ENCODE data around the gene MLN. TPM values are rescaled to one million over a fixed set of nuclear protein-coding genes. Genes with fewer than 3 reads are reported as not detected.
A peak's percentile ranks its signal among the peaks of the same experiment; 100 is the strongest.

Gene MLN
- total and polyA plus RNA-seq, 5 experiments from 2014 or later, result not detected

GRCh38 chr6:33802186-33802958 lies 1.4 kb downstream of the MLN start:
- ATAC-seq (no peak), DNase-seq (no peak)
- H3K27me3 Mint-ChIP-seq, result peaks cover 6 to 65% (median 28%) of the 10 kb centered on the region in 5 donors
- H3K36me3 Mint-ChIP-seq, result no peaks in the 10 kb centered on the region
- peak overlapping the region in 2 of 10 donors; percentile 15 to 24 for H3K27ac Mint-ChIP-seq
- no peaks in the 10 kb centered on the region for H3K9me3 Mint-ChIP-seq
- POLR2A ChIA-PET, result no interaction called here
- H3K4me3 Mint-ChIP-seq, result no peak overlapping the region
- H3K4me1 Mint-ChIP-seq, result peaks cover 5 to 9% (median 8%) of the 10 kb centered on the region in 4 donors

GRCh38 chr6:33801611-33802010 lies 2.2 kb downstream of the MLN start:
- Mint-ChIP-seq H3K9me3 (no peaks in the 10 kb centered on the region), H3K36me3 (no peaks in the 10 kb centered on the region), H3K27me3 (peaks cover 5 to 64% (median 28%) of the 10 kb centered on the region in 5 donors), H3K27ac (no peak overlapping the region), H3K4me1 (peaks cover 0 to 5% (median under 1%) of the 10 kb centered on the region in 4 donors), H3K4me3 (no peak overlapping the region)
- DNase-seq (no peak), ATAC-seq (no peak)
- POLR2A ChIA-PET, result interaction anchor here (0.6 kb wide), 1 partner anchor 22 kb away, joined by 6 read pairs; no protein-coding TSS in a partner anchor

GRCh38 chr6:33800248-33800969 lies 3.4 kb downstream of the MLN start:
- Mint-ChIP-seq H3K4me1 (peaks cover 0 to 5% (median 0%) of the 10 kb centered on the region in 4 donors), H3K27me3 (peaks cover 5 to 63% (median 28%) of the 10 kb centered on the region in 5 donors), H3K36me3 (no peaks in the 10 kb centered on the region), H3K4me3 (no peak overlapping the region), H3K27ac (no peak overlapping the region), H3K9me3 (no peaks in the 10 kb centered on the region)
- POLR2A ChIA-PET, result no interaction called here
- ATAC-seq, result no peak
- DNase-seq, result no peak

GRCh38 chr6:33799454-33800113 lies 4.2 kb downstream of the MLN start:
- Mint-ChIP-seq H3K27me3 (peaks cover 5 to 57% (median 25%) of the 10 kb centered on the region in 5 donors), H3K36me3 (no peaks in the 10 kb centered on the region), H3K4me3 (no peak overlapping the region), H3K9me3 (no peaks in the 10 kb centered on the region), H3K27ac (no peak overlapping the region), H3K4me1 (peaks cover 0 to 5% (median 0%) of the 10 kb centered on the region in 4 donors)
- ATAC-seq (no peak), DNase-seq (no peak)
- POLR2A ChIA-PET, result no interaction called here

- peaks cover 3 to 50% (median 19%) of the 10 kb centered on the region in 5 donors for H3K27me3 Mint-ChIP-seq
- H3K27ac Mint-ChIP-seq, result no peak overlapping the region
- ATAC-seq (no peak), DNase-seq (no peak)
- no peaks in the 10 kb centered on the region for H3K9me3 Mint-ChIP-seq
- POLR2A ChIA-PET, result no interaction called here
- no peak overlapping the region for H3K4me3 Mint-ChIP-seq
- H3K36me3 Mint-ChIP-seq, result no peaks in the 10 kb centered on the region
- H3K4me1 Mint-ChIP-seq, result peaks cover 0 to 3% (median 0%) of the 10 kb centered on the region in 4 donors
These were observed 5.4 kb downstream of the MLN start for GRCh38 chr6:33798343-33798848.

GRCh38 chr6:33797626-33798342 lies 6.0 kb downstream of the MLN start:
- H3K4me1 Mint-ChIP-seq, result peaks cover 0 to 3% (median 0%) of the 10 kb centered on the region in 4 donors
- H3K27ac Mint-ChIP-seq, result peak overlapping the region in 2 of 10 donors; percentile 32 to 44
- no peak overlapping the region for H3K4me3 Mint-ChIP-seq
- H3K36me3 Mint-ChIP-seq, result no peaks in the 10 kb centered on the region
- DNase-seq (no peak), ATAC-seq (no peak)
- POLR2A ChIA-PET, result no interaction called here
- peaks cover 3 to 48% (median 19%) of the 10 kb centered on the region in 5 donors for H3K27me3 Mint-ChIP-seq
- H3K9me3 Mint-ChIP-seq, result no peaks in the 10 kb centered on the region

GRCh38 chr6:33794910-33795623 lies 8.7 kb downstream of the MLN start:
- POLR2A ChIA-PET, result interaction anchor here (0.6 kb wide), 1 partner anchor 1036 kb away, joined by 3 read pairs; no protein-coding TSS in a partner anchor
- DNase-seq, result no peak
- Mint-ChIP-seq H3K27me3 (peaks cover 3 to 32% (median 12%) of the 10 kb centered on the region in 5 donors), H3K4me3 (no peak overlapping the region), H3K4me1 (peaks cover 0 to 7% (median 5%) of the 10 kb centered on the region in 4 donors), H3K27ac (no peak overlapping the region), H3K36me3 (no peaks in the 10 kb centered on the region), H3K9me3 (no peaks in the 10 kb centered on the region)
- no peak for ATAC-seq

- peaks cover 10 to 16% (median 13%) of the 10 kb centered on the region in 4 donors for H3K4me1 Mint-ChIP-seq
- no peaks in the 10 kb centered on the region for H3K36me3 Mint-ChIP-seq
- DNase-seq (no peak), ATAC-seq (no peak)
- H3K9me3 Mint-ChIP-seq, result no peaks in the 10 kb centered on the region
- H3K4me3 Mint-ChIP-seq, result peak overlapping the region in 1 of 10 donors; percentile 39
- POLR2A ChIA-PET, result no interaction called here
- H3K27ac Mint-ChIP-seq, result peak overlapping the region in 1 of 10 donors; percentile 20
- peaks cover 2 to 12% (median 6%) of the 10 kb centered on the region in 5 donors for H3K27me3 Mint-ChIP-seq
These were observed 10.8 kb downstream of the MLN start for GRCh38 chr6:33792981-33793380.

GRCh38 chr6:33791620-33792019 lies 12.2 kb downstream of the MLN start:
- peak overlapping the region in 1 of 10 donors; percentile 6 for H3K27ac Mint-ChIP-seq
- H3K9me3 Mint-ChIP-seq, result no peaks in the 10 kb centered on the region
- POLR2A ChIA-PET, result no interaction called here
- H3K4me3 Mint-ChIP-seq, result peak overlapping the region in 1 of 10 donors; percentile 60
- H3K27me3 Mint-ChIP-seq, result peaks cover 0 to 2% (median 0%) of the 10 kb centered on the region in 5 donors
- DNase-seq (no peak), ATAC-seq (no peak)
- H3K36me3 Mint-ChIP-seq, result peaks cover 0 to under 1% (median 0%) of the 10 kb centered on the region in 3 donors
- peaks cover 21 to 30% (median 24%) of the 10 kb centered on the region in 4 donors for H3K4me1 Mint-ChIP-seq

GRCh38 chr6:33790910-33791309 lies 12.9 kb downstream of the MLN start:
- peaks cover 0 to 8% (median 0%) of the 10 kb centered on the region in 3 donors for H3K36me3 Mint-ChIP-seq
- POLR2A ChIA-PET, result no interaction called here
- peaks cover 0 to 2% (median 0%) of the 10 kb centered on the region in 5 donors for H3K27me3 Mint-ChIP-seq
- H3K9me3 Mint-ChIP-seq, result no peaks in the 10 kb centered on the region
- H3K4me3 Mint-ChIP-seq, result no peak overlapping the region
- H3K27ac Mint-ChIP-seq, result no peak overlapping the region
- ATAC-seq, result no peak
- DNase-seq, result no peak
- H3K4me1 Mint-ChIP-seq, result peaks cover 28 to 37% (median 32%) of the 10 kb centered on the region in 4 donors

GRCh38 chr6:33790379-33790778 lies 13.4 kb downstream of the MLN start:
- Mint-ChIP-seq H3K27ac (peak overlapping the region in 4 of 10 donors; percentile 13 to 85 (median 53)), H3K4me1 (peaks cover 28 to 42% (median 36%) of the 10 kb centered on the region in 4 donors), H3K27me3 (peaks cover 0 to 2% (median 0%) of the 10 kb centered on the region in 5 donors), H3K36me3 (peaks cover 0 to 13% (median 0%) of the 10 kb centered on the region in 3 donors), H3K4me3 (peak overlapping the region in 5 of 10 donors; percentile 35 to 77 (median 64)), H3K9me3 (no peaks in the 10 kb centered on the region)
- no peak for ATAC-seq
- POLR2A ChIA-PET, result no interaction called here
- DNase-seq, result no peak

Measured in naive thymus-derived CD8-positive, alpha-beta T cell (primary cell).